Mononuclear cell (primary cell): ENCODE results near the gene PRDM16. TPM values are rescaled to one million over a fixed set of nuclear protein-coding genes. Genes with fewer than 3 reads are reported as not detected.
A peak's percentile ranks its signal among the peaks of the same experiment; 100 is the strongest.

ENCODE experiments used
- H3K27me3 ChIP-seq: 2 replicates; pipeline ENCODE4 v1.6.0; 2011; ENCODE audit warnings: low read length, control low read depth; ENCODE audit not compliant: insufficient read depth
- H3K4me1 ChIP-seq: 2 replicates; pipeline ENCODE4 v1.5.1; 2011; ENCODE audit warnings: mild to moderate bottlenecking, low read length, control low read depth; ENCODE audit not compliant: insufficient read depth
- H3K4me3 ChIP-seq: 2 replicates; pipeline ENCODE4 v1.5.1; 2011; ENCODE audit warnings: mild to moderate bottlenecking, low read length, moderate library complexity
- H3K9me3 ChIP-seq: 2 replicates; pipeline ENCODE4 v1.5.1; 2011; ENCODE audit warnings: low read depth, mild to moderate bottlenecking, control low read depth, low read length
- total RNA-seq: library from RNA; depleted of rRNA; stranded (reverse); fragments of >200 nt; gene quantifications from one replicate; pipeline ENCODE4 v1.2.3, GENCODE V29; 2012

Gene PRDM16
- not detected for total RNA-seq

- Histone ChIP-seq H3K9me3 (no peaks in the 10 kb centered on the region), H3K4me1 (no peaks in the 10 kb centered on the region), H3K4me3 (peak within 1 kb of the TSS; percentile 23), H3K27me3 (peaks cover 29% of the 10 kb centered on the region)
These were observed at the start of gene PRDM16 for GRCh38 chr1:3068564-3069431. Gene PRDM16, plus strand, starts transcription at chr1:3069203. Its CDS starts 57 bp downstream, at chr1:3069260.

GRCh38 chr1:3019516-3020051 is 49.4 kb upstream of the PRDM16 start:
- Histone ChIP-seq H3K4me3 (no peak overlapping the region), H3K9me3 (no peaks in the 10 kb centered on the region), H3K4me1 (no peaks in the 10 kb centered on the region), H3K27me3 (no peaks in the 10 kb centered on the region)

GRCh38 chr1:3020263-3020909 is 48.6 kb upstream of the PRDM16 start:
- Histone ChIP-seq H3K27me3 (no peaks in the 10 kb centered on the region), H3K4me1 (no peaks in the 10 kb centered on the region), H3K9me3 (no peaks in the 10 kb centered on the region), H3K4me3 (no peak overlapping the region)

GRCh38 chr1:3021233-3021671 is 47.8 kb upstream of the PRDM16 start, which contains the start of gene ACTRT2:
Gene ACTRT2, plus strand, starts transcription at chr1:3021467. Its CDS starts 220 bp downstream, at chr1:3021687.
- no peaks in the 10 kb centered on the region for H3K4me1 ChIP-seq
- no peaks in the 10 kb centered on the region for H3K27me3 ChIP-seq
- H3K4me3 ChIP-seq = no peak within 1 kb of the TSS
- no peaks in the 10 kb centered on the region for H3K9me3 ChIP-seq

- no peaks in the 10 kb centered on the region for H3K9me3 ChIP-seq
- no peaks in the 10 kb centered on the region for H3K27me3 ChIP-seq
- no peaks in the 10 kb centered on the region for H3K4me1 ChIP-seq
- no peak overlapping the region for H3K4me3 ChIP-seq
These were observed 47.1 kb upstream of the PRDM16 start for GRCh38 chr1:3021801-3022401.

- H3K4me1 ChIP-seq = no peaks in the 10 kb centered on the region
- no peaks in the 10 kb centered on the region for H3K27me3 ChIP-seq
- H3K4me3 ChIP-seq = no peak overlapping the region
- H3K9me3 ChIP-seq = no peaks in the 10 kb centered on the region
These were observed 46.5 kb upstream of the PRDM16 start for GRCh38 chr1:3022511-3022973.

GRCh38 chr1:3022976-3023375 is 46.0 kb upstream of the PRDM16 start:
- no peaks in the 10 kb centered on the region for H3K9me3 ChIP-seq
- no peaks in the 10 kb centered on the region for H3K4me1 ChIP-seq
- no peaks in the 10 kb centered on the region for H3K27me3 ChIP-seq
- H3K4me3 ChIP-seq = no peak overlapping the region

GRCh38 chr1:3024019-3024418 is 45.0 kb upstream of the PRDM16 start:
- Histone ChIP-seq H3K9me3 (no peaks in the 10 kb centered on the region), H3K27me3 (no peaks in the 10 kb centered on the region), H3K4me1 (no peaks in the 10 kb centered on the region), H3K4me3 (no peak overlapping the region)

- Histone ChIP-seq H3K9me3 (no peaks in the 10 kb centered on the region), H3K4me3 (no peak overlapping the region), H3K4me1 (no peaks in the 10 kb centered on the region), H3K27me3 (no peaks in the 10 kb centered on the region)
These were observed 44.4 kb upstream of the PRDM16 start for GRCh38 chr1:3024588-3024987.

- no peaks in the 10 kb centered on the region for H3K9me3 ChIP-seq
- no peak overlapping the region for H3K4me3 ChIP-seq
- H3K4me1 ChIP-seq = no peaks in the 10 kb centered on the region
- no peaks in the 10 kb centered on the region for H3K27me3 ChIP-seq
These were observed 42.9 kb upstream of the PRDM16 start for GRCh38 chr1:3026124-3026523.

- H3K4me3 ChIP-seq = no peak overlapping the region
- H3K9me3 ChIP-seq = no peaks in the 10 kb centered on the region
- H3K27me3 ChIP-seq = no peaks in the 10 kb centered on the region
- no peaks in the 10 kb centered on the region for H3K4me1 ChIP-seq
These were observed 42.2 kb upstream of the PRDM16 start for GRCh38 chr1:3026581-3027391.

- H3K4me3 ChIP-seq = no peak overlapping the region
- no peaks in the 10 kb centered on the region for H3K27me3 ChIP-seq
- no peaks in the 10 kb centered on the region for H3K9me3 ChIP-seq
- H3K4me1 ChIP-seq = no peaks in the 10 kb centered on the region
These were observed 41.2 kb upstream of the PRDM16 start for GRCh38 chr1:3027611-3028371.

- H3K9me3 ChIP-seq = no peaks in the 10 kb centered on the region
These were observed 40.3 kb upstream of the PRDM16 start for GRCh38 chr1:3028531-3029282.

More at GRCh38 chr1:3028531-3029282, 40.3 kb upstream of the PRDM16 start:
- Histone ChIP-seq H3K4me3 (no peak overlapping the region), H3K27me3 (no peaks in the 10 kb centered on the region), H3K4me1 (peaks cover 2% of the 10 kb centered on the region)
